Amniotic epithelial cell (primary cell): ENCODE data around the gene MAP6.
"Not testable (repeated sequence)": the region's sequence is repeated elsewhere in the genome, so short reads cannot be mapped to it uniquely, and the experiment has no call there.

Experiments
- DNase-seq: peaks from one replicate; pipeline ENCODE4 v3.0.0-alpha.2; 2010; ENCODE audit warnings: low read depth

The MAP6 gene

GRCh38 chr11:75591371-75591770, 77.5 kb downstream of the MAP6 start:
- no peak for DNase-seq

GRCh38 chr11:75589933-75590332, 78.9 kb downstream of the MAP6 start:
- no peak for DNase-seq

GRCh38 chr11:75589051-75589450, 79.8 kb downstream of the MAP6 start:
- DNase-seq, result no peak

- peak; percentile 43 for DNase-seq
These were observed 80.8 kb downstream of the MAP6 start for GRCh38 chr11:75588051-75588481.

- DNase-seq, result no peak
These were observed 82.4 kb downstream of the MAP6 start for GRCh38 chr11:75586395-75586794.

- no peak for DNase-seq
These were observed 83.6 kb downstream of the MAP6 start for GRCh38 chr11:75585293-75585670.

- not testable (repeated sequence) for DNase-seq
These were observed 84.1 kb downstream of the MAP6 start for GRCh38 chr11:75584659-75585292.

GRCh38 chr11:75583718-75584658, 84.8 kb downstream of the MAP6 start:
- DNase-seq, result peak; percentile 74

- DNase-seq, result peak; percentile 58
These were observed 85.7 kb downstream of the MAP6 start for GRCh38 chr11:75582895-75583717.

- DNase-seq, result no peak
These were observed 86.3 kb downstream of the MAP6 start for GRCh38 chr11:75582506-75582894.

- no peak for DNase-seq
These were observed 89.0 kb downstream of the MAP6 start for GRCh38 chr11:75579841-75580240.

- DNase-seq, result no peak
These were observed 89.9 kb downstream of the MAP6 start for GRCh38 chr11:75578977-75579376.

GRCh38 chr11:75577207-75577606, 91.6 kb downstream of the MAP6 start:
- DNase-seq, result no peak

GRCh38 chr11:75576499-75576918, 92.3 kb downstream of the MAP6 start:
- peak; percentile 49 for DNase-seq

- no peak for DNase-seq
These were observed 92.8 kb downstream of the MAP6 start for GRCh38 chr11:75576017-75576416.

GRCh38 chr11:75574698-75575602, 93.9 kb downstream of the MAP6 start:
- DNase-seq, result no peak

- DNase-seq, result no peak
These were observed 96.1 kb downstream of the MAP6 start for GRCh38 chr11:75572744-75573143.

GRCh38 chr11:75571625-75572024, 97.2 kb downstream of the MAP6 start:
- no peak for DNase-seq

GRCh38 chr11:75570559-75571139, 98.2 kb downstream of the MAP6 start:
- DNase-seq, result no peak

GRCh38 chr11:75568616-75569219, 100.1 kb downstream of the MAP6 start:
- no peak for DNase-seq

- DNase-seq, result peak; percentile 58
These were observed 100.9 kb downstream of the MAP6 start for GRCh38 chr11:75567971-75568370.
